Breast epithelium (tissue), 4 donors: Measurements from ENCODE around the gene WASHC4. TPM values are rescaled to one million over a fixed set of nuclear protein-coding genes. Genes with fewer than 3 reads are reported as not detected.

ENCODE experiments used
- DNase-seq, 2 donors: peaks; one replicate each; pipeline ENCODE4 v3.0.0-alpha.2; 2019; ENCODE audit warnings: low spot score in 2 of 2
- H3K27ac ChIP-seq, 2 donors: fragments of 200-600 bp; sonication (generic) in 1 of 2; one replicate each; pipeline ENCODE4 v1.5.1; 2016 to 2019; ENCODE audit warnings: mild to moderate bottlenecking in 1 of 2
- H3K27me3 ChIP-seq, 2 donors: fragments of 200-600 bp; sonication (generic) in 1 of 2; one replicate each; pipeline versions ENCODE4 v1.5.1 to v1.6.0; 2017 to 2019; ENCODE audit warnings: control low read depth in 1 of 2, mild to moderate bottlenecking in 1 of 2
- H3K36me3 ChIP-seq: fragments of 200-600 bp; one replicate; pipeline ENCODE4 v1.5.1; 2019
- H3K4me1 ChIP-seq, 2 donors: fragments of 200-600 bp; sonication (generic); one replicate each; pipeline ENCODE4 v1.5.1; 2016 to 2019; ENCODE audit warnings: control low read depth in 1 of 2
- H3K4me3 ChIP-seq, 3 donors: fragments of 200-600 bp; sonication (generic); 1 replicate in 2 of 3; 2 replicates in 1 of 3; pipeline ENCODE4 v1.5.1; 2016 to 2019; ENCODE audit warnings: mild to moderate bottlenecking in 3 of 3, moderate library complexity in 2 of 3
- H3K9me3 ChIP-seq, 2 donors: fragments of 200-600 bp; sonication (generic) in 1 of 2; one replicate each; pipeline ENCODE4 v1.5.1; 2016 to 2019; ENCODE audit warnings: control low read depth in 1 of 2
- CTCF ChIP-seq, 3 donors: fragments of 450-650 bp; IDR thresholded peaks; one replicate each; pipeline ENCODE4 v1.5.1; 2016 to 2017; ENCODE audit warnings: antibody characterized with exemption in 3 of 3, mild to moderate bottlenecking in 3 of 3, moderate library complexity in 3 of 3
- POLR2A ChIP-seq: fragments of 450-650 bp; IDR thresholded peaks from one replicate; pipeline ENCODE4 v1.6.1; 2016; ENCODE audit warnings: antibody characterized with exemption, mild to moderate bottlenecking, moderate library complexity
- POLR2AphosphoS5 ChIP-seq, 3 donors: sonication (generic); formaldehyde crosslinking; IDR thresholded peaks; one replicate each; pipeline ENCODE4 v1.6.1; 2017; ENCODE audit warnings: antibody characterized with exemption in 3 of 3
- intact Hi-C: fragments of 100-400 bp; cut with DNase I; formaldehyde crosslinking; loops from one replicate; pipeline ENCODE4 v1.15.1; 2023; ENCODE audit warnings: low total_unique reads
- total RNA-seq, 3 donors: library from RNA; depleted of rRNA; stranded (reverse); fragments of >200 nt; gene quantifications; one replicate each; pipeline ENCODE4 v1.1.0, GENCODE V29; 2016

Gene WASHC4
- total RNA-seq, 3 donors from 2014 or later = 65.6 to 90.3 (median 88.2) TPM

GRCh38 chr12:105084251-105085250, 23.0 kb upstream of the WASHC4 start, which contains the start of gene ALDH1L2:
Gene ALDH1L2, minus strand, starts transcription at chr12:105084458. Its CDS starts 22 bp downstream, at chr12:105084436.
- Histone ChIP-seq H3K4me3 (peak within 1 kb of the TSS; percentile 57 to 76 (median 60)), H3K36me3 (no peaks in the 10 kb centered on the region), H3K27me3 (no peaks in the 10 kb centered on the region), H3K4me1 (no peaks in the 10 kb centered on the region), H3K27ac (peak within 1 kb of the TSS in 1 of 2 donors; percentile 36), H3K9me3 (no peaks in the 10 kb centered on the region)
- DNase-seq = peak; percentile 62 to 73
- no peak for TF ChIP-seq POLR2AphosphoS5 (IDR thresholded peaks at IDR 0.05)
- no peak for TF ChIP-seq CTCF (IDR thresholded peaks at IDR 0.05)
- TF ChIP-seq POLR2A = no peak
- intact Hi-C loops = loop anchor here (5.0 kb wide), 1 partner anchor 233 kb away; no protein-coding TSS in a partner anchor

- no peak overlapping the region for H3K4me3 ChIP-seq
- H3K4me1 ChIP-seq = no peaks in the 10 kb centered on the region
- H3K27ac ChIP-seq = no peak overlapping the region
- intact Hi-C loops = no loop called here
- no peaks in the 10 kb centered on the region for H3K27me3 ChIP-seq
- no peak for DNase-seq
- TF ChIP-seq CTCF (IDR thresholded peaks at IDR 0.05) (no peak), POLR2A (no peak), POLR2AphosphoS5 (IDR thresholded peaks at IDR 0.05) (no peak)
- no peaks in the 10 kb centered on the region for H3K9me3 ChIP-seq
- H3K36me3 ChIP-seq = no peaks in the 10 kb centered on the region
These were observed 22.0 kb upstream of the WASHC4 start for GRCh38 chr12:105085501-105085900.

- no peaks in the 10 kb centered on the region for H3K27me3 ChIP-seq
- intact Hi-C loops = no loop called here
- DNase-seq = no peak
- H3K9me3 ChIP-seq = no peaks in the 10 kb centered on the region
- no peaks in the 10 kb centered on the region for H3K36me3 ChIP-seq
- H3K4me1 ChIP-seq = no peaks in the 10 kb centered on the region
- H3K4me3 ChIP-seq = no peak overlapping the region
- no peak overlapping the region for H3K27ac ChIP-seq
- TF ChIP-seq POLR2AphosphoS5 (IDR thresholded peaks at IDR 0.05) (no peak), POLR2A (no peak), CTCF (IDR thresholded peaks at IDR 0.05) (no peak)
These were observed 17.7 kb upstream of the WASHC4 start for GRCh38 chr12:105089817-105090216.

- no peak overlapping the region for H3K4me3 ChIP-seq
- no peak for DNase-seq
- TF ChIP-seq CTCF (IDR thresholded peaks at IDR 0.05) = no peak
- no peak for TF ChIP-seq POLR2AphosphoS5 (IDR thresholded peaks at IDR 0.05)
- TF ChIP-seq POLR2A = no peak
- H3K27me3 ChIP-seq = no peaks in the 10 kb centered on the region
- no peak overlapping the region for H3K27ac ChIP-seq
- no peaks in the 10 kb centered on the region for H3K4me1 ChIP-seq
- H3K9me3 ChIP-seq = peaks cover 0 to 4% of the 10 kb centered on the region in 2 donors
- H3K36me3 ChIP-seq = no peaks in the 10 kb centered on the region
- intact Hi-C loops = no loop called here
These were observed 17.2 kb upstream of the WASHC4 start for GRCh38 chr12:105090361-105090760.
